Small intestine (tissue), 7 donors: ENCODE data around the gene FGGY. TPM values are rescaled to one million over a fixed set of nuclear protein-coding genes. Genes with fewer than 3 reads are reported as not detected.

Experiments used
- DNase-seq, 2 donors: peaks; one replicate each; pipeline versions ENCODE4 v3.0.0 to v3.0.0-alpha.2; 2013
- FAIRE-seq: peaks from 2 replicates; lab custom pipeline; 2012; peaks lifted over from hg19 to GRCh38; lab: Jason Lieb, UNC
- H3K27ac ChIP-seq, 3 donors: one replicate each; pipeline ENCODE4 v1.5.1; 2013; ENCODE audit warnings: low read length in 2 of 3, mild to moderate bottlenecking in 2 of 3, control low read depth in 1 of 3, inconsistent platforms in 1 of 3, low read depth in 1 of 3, moderate library complexity in 1 of 3
- H3K27me3 ChIP-seq, 3 donors: one replicate each; pipeline ENCODE4 v1.6.1; 2013; ENCODE audit warnings: low read length in 3 of 3, inconsistent platforms in 1 of 3; ENCODE audit not compliant: control insufficient read depth in 3 of 3, insufficient read depth in 3 of 3
- H3K36me3 ChIP-seq, 3 donors: one replicate each; pipeline ENCODE4 v1.6.1; 2013; ENCODE audit warnings: low read length in 3 of 3, inconsistent platforms in 1 of 3, low read depth in 1 of 3, mild to moderate bottlenecking in 1 of 3, moderate library complexity in 1 of 3; ENCODE audit not compliant: control insufficient read depth in 3 of 3, insufficient read depth in 2 of 3
- H3K4me1 ChIP-seq, 3 donors: one replicate each; pipeline ENCODE4 v1.6.1; 2013; ENCODE audit warnings: low read length in 2 of 3, inconsistent platforms in 1 of 3, low read depth in 1 of 3, mild to moderate bottlenecking in 1 of 3, moderate library complexity in 1 of 3; ENCODE audit not compliant: control insufficient read depth in 3 of 3, insufficient read depth in 2 of 3
- H3K4me3 ChIP-seq, 3 donors: one replicate each; pipeline ENCODE4 v1.5.1; 2013; ENCODE audit warnings: low read length in 3 of 3, control low read depth in 1 of 3, inconsistent platforms in 1 of 3, low read depth in 1 of 3, mild to moderate bottlenecking in 1 of 3, moderate library complexity in 1 of 3
- H3K9me3 ChIP-seq, 2 donors: one replicate each; pipeline ENCODE4 v1.6.1; 2013; ENCODE audit warnings: low read depth in 1 of 2, low read length in 1 of 2; ENCODE audit not compliant: control insufficient read depth in 2 of 2, insufficient read depth in 1 of 2
- WGBS, 3 donors: extraction: QIAGEN DNeasy Blood & Tissue Kit; methylation state at CpG; one replicate each; pipeline ENCODE4 v1.1.7; 2013; 5-methylcytosine and 5-hydroxymethylcytosine counted together
- polyA plus RNA-seq, 4 donors: library from polyadenylated mRNA; stranded (reverse) in 3 of 4; unstranded in 1 of 4; fragments of 200-250 nt in 3 of 4; fragments of 120-200 nt in 1 of 4; gene quantifications; one replicate each; pipeline versions ENCODE4 v1.2.1 to v1.2.3, GENCODE V29; 2013
- donor health status: healthy with polysubstance abuse.
- donor health status: control.
- donor health status: control.
- donor health status: Bipolar disorder and iron deficiency.
- donor health status: healthy.

Gene FGGY
- polyA plus RNA-seq, 4 donors, result 12.3 to 28.0 (median 15.0) TPM

DNA sequence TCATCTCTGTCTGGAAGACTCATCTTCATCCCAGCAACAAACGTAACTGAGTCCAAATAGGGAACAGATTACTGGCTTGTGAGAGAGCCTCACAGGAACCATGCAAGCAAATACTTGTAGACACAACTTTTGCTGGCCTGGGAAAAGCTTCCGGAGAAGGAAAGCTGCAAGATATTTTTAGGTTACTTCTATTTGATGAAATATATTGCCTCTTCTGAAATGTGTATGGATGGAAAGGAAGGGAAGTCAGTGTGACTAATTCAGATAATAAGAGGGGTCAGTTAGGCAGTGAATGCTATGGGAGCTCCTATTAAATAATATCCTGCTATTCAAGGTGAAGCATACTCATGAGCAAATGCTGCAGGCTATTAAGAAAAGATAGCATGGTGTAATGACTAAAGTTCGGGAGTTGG, 20.4 kb upstream of the FGGY start:
- FAIRE-seq (no peak), DNase-seq (no peak)
- Histone ChIP-seq H3K27me3 (no peaks in the 10 kb centered on the region), H3K27ac (no peak overlapping the region), H3K9me3 (no peaks in the 10 kb centered on the region), H3K4me3 (no peak overlapping the region), H3K36me3 (no peaks in the 10 kb centered on the region), H3K4me1 (no peaks in the 10 kb centered on the region)
- 78 to 81% (median 80%) methylated on average over 3 of the region's 3 CpGs for WGBS, 3 donors

DNA sequence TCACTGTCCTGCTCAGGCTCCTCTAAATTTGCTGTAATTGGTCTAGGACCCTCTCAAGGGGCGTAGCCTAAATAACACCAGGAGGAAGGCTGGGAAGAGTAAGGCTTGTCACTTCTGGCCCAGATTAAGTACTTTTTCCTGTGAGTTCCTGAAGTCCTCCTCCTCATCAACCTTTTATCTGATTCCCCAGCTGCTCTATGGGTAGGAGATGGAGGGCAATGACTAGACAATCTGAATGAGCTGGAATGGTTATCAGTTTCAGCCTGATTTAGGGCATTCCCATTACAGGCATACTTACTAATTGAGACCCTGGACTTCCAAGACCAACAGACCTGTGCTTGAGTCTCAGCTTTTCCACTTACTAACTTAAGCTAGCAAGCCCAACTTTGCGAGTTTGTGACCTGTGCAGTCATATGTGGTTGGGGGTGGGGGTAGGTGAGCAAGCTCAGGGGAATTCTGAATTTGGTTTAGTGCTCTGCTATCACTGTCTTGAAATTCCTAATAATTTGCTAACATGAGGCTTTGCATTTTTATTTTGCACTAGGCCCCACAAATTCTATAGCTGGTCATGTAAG, 18.0 kb upstream of the FGGY start:
- H3K9me3 ChIP-seq, result no peaks in the 10 kb centered on the region
- DNase-seq (no peak), FAIRE-seq (no peak)
- H3K4me1 ChIP-seq, result no peaks in the 10 kb centered on the region
- H3K27ac ChIP-seq, result no peak overlapping the region
- H3K36me3 ChIP-seq, result no peaks in the 10 kb centered on the region
- 90 to 96% (median 95%) methylated on average over 2 of the region's 2 CpGs for WGBS, 3 donors
- no peaks in the 10 kb centered on the region for H3K27me3 ChIP-seq
- no peak overlapping the region for H3K4me3 ChIP-seq

DNA sequence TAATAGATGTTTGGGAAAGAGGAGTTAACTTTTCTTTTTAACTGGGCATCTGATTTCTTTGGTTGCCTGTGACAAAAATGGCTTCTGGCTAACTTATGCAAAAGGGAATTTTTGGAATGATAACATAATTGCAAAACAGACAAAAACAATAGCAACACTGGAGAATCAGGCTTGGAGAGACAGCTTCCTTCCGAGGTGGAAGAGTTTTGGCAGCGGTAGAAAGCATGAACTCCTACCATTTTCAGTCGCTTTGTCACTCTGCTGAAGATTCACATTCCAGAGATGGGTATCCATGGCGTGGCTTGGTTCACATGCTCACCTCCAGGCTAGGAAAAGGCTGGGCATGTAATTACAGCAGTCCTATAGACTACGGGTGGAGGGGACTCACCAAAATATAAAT, 17.2 kb upstream of the FGGY start:
- Histone ChIP-seq H3K9me3 (no peaks in the 10 kb centered on the region), H3K36me3 (no peaks in the 10 kb centered on the region), H3K4me3 (no peak overlapping the region), H3K27me3 (no peaks in the 10 kb centered on the region), H3K4me1 (no peaks in the 10 kb centered on the region), H3K27ac (no peak overlapping the region)
- WGBS, 3 donors, result 84 to 87% (median 85%) methylated on average over 5 of the region's 5 CpGs
- DNase-seq (no peak), FAIRE-seq (no peak)

DNA sequence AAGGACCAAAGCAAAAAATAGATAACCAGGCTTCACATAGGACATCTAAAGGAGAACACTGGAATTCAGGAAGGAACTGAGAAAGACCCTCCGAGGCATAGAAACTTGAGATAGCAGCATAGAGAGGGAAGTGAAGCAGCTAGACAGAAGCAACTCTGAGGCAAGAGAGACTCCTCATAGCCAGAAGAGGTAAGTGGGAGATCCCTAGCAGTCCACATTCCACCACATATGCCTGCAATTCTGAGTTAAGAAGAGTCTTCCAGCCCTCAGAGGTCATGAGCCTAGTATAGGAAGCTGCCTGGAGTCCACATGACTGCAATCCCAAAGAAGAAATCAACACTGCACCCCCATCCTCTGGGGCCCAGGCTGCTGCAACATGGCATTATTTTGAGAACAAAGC, 13.9 kb upstream of the FGGY start:
- 81 to 96% (median 95%) methylated on average over 1 of the region's 1 CpG for WGBS, 3 donors
- FAIRE-seq, result no peak

DNA sequence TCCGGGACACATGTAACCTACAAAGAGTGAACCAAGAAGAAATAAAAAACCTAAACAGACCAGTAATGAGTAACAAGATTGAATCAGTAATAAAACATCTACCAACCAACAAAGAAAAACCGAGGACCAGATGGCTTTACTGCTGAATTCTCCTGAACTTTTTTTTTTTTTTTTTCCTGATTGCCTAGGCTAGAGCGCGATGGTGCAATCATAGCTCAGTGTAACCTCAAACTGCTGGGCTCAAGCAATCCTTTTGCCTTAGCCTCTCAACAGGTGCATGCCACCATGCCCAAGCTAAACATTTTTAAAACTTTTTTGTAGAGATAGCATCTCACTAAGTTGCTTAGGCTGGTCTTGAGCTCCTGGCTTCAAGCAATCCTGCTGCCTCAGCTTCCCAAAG, 11.2 kb upstream of the FGGY start:
- Histone ChIP-seq H3K4me1 (peaks cover 0 to 12% (median 0%) of the 10 kb centered on the region in 3 donors), H3K27ac (no peak overlapping the region), H3K4me3 (no peak overlapping the region), H3K36me3 (no peaks in the 10 kb centered on the region), H3K27me3 (no peaks in the 10 kb centered on the region), H3K9me3 (no peaks in the 10 kb centered on the region)
- 78 to 82% (median 80%) methylated on average over 4 of the region's 4 CpGs for WGBS, 3 donors
- FAIRE-seq (no peak), DNase-seq (no peak)

More for the DNA sequence above, 13.9 kb upstream of the FGGY start:
- no peak overlapping the region for H3K4me3 ChIP-seq
- no peak for DNase-seq
- H3K9me3 ChIP-seq, result no peaks in the 10 kb centered on the region
- no peaks in the 10 kb centered on the region for H3K4me1 ChIP-seq
- H3K36me3 ChIP-seq, result no peaks in the 10 kb centered on the region
- no peak overlapping the region for H3K27ac ChIP-seq
- no peaks in the 10 kb centered on the region for H3K27me3 ChIP-seq

DNA sequence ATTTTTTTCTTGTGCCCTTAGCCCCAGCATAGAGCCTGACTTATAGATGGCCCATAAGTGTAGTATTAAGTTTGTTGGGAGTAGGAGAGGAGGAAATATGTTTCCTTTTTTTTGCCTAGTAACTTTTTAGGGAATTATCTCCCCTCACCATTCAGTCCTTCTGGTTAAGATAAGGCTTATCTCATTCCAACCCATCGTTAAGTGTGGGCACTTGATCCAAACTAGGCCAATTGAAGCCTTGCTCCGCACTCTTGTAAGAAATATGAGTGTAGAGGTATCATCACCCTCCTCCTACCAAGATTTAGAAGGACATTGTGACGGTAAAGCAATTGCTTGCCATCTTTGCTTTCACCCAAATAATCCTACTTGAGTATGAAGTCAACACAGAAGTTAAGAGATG, 8.8 kb upstream of the FGGY start:
- peaks cover 0 to 22% (median under 1%) of the 10 kb centered on the region in 3 donors for H3K4me1 ChIP-seq
- WGBS, 3 donors, result 70 to 81% (median 76%) methylated on average over 3 of the region's 3 CpGs
- no peak overlapping the region for H3K4me3 ChIP-seq
- H3K27me3 ChIP-seq, result no peaks in the 10 kb centered on the region
- H3K36me3 ChIP-seq, result no peaks in the 10 kb centered on the region
- FAIRE-seq, result no peak
- no peaks in the 10 kb centered on the region for H3K9me3 ChIP-seq
- no peak overlapping the region for H3K27ac ChIP-seq
- no peak for DNase-seq

DNA sequence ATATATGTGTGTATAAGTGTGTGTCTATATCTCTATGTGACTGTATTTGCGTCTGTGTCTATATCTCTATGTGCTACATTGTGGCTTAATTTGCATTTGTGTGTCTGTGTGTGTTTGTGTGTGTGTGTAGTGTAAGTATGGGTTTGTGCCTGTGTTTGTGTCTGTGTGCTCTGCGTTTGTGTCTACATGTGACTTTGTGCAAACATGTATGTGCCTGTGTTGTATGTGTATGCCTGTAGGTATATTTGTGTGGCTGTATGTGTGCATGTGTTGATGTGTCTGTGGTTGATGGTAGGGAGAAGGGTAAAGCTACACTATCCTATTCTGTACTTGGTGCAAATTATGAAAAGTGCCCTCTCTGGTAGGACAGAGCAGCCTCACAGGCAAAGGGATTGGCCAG, 7.3 kb upstream of the FGGY start:
- Histone ChIP-seq H3K4me3 (no peak overlapping the region), H3K27me3 (no peaks in the 10 kb centered on the region), H3K27ac (peak overlapping the region in 1 of 3 donors; percentile 54), H3K9me3 (no peaks in the 10 kb centered on the region), H3K36me3 (no peaks in the 10 kb centered on the region), H3K4me1 (peaks cover 0 to 29% (median 2%) of the 10 kb centered on the region in 3 donors)
- 93 to 100% (median 98%) methylated on average over 2 of the region's 2 CpGs for WGBS, 3 donors
- FAIRE-seq (no peak), DNase-seq (no peak)

DNA sequence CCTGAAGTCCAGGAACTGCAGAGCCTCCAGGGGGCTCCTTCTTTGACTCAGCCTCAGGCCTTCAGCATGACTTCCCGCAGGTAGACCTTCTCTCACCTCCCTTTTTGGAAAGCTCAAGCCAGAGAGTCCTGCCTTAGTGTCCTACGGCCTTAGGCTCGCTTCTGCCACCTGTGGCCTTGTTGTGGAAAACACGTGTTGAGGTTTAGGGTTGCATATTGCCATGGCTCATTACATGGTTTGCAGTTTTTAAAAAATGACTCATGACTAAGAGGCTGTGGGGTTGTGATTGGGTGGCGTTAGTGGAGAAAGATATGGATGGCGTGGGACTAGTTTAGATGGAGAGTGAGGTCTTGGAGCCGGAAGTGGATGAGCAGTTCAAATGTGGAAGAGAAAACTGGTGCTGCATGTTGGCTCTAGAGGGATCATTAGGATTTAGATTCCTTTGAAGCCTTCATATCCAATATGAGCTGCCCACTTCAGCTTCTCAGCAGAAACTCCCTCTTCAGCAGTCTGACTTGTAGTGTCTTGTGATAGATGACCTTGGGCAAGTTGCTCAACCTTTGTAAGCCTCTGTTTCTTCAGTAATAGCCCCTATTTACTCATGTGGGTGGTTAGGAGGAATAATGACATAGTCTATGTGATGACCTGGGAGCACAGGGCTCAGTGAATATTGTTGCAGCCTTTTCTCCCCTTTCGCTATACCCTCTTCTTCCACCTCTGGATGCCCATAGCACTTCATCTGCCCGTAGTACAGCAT, 6.5 kb upstream of the FGGY start:
- 79 to 87% (median 82%) methylated on average over 9 of the region's 9 CpGs for WGBS, 3 donors
- Histone ChIP-seq H3K27me3 (no peaks in the 10 kb centered on the region), H3K9me3 (no peaks in the 10 kb centered on the region), H3K4me1 (peaks cover 0 to 34% (median 2%) of the 10 kb centered on the region in 3 donors), H3K4me3 (no peak overlapping the region), H3K36me3 (no peaks in the 10 kb centered on the region), H3K27ac (peak overlapping the region in 1 of 3 donors; percentile 54)
- no peak for FAIRE-seq
- DNase-seq, result peak; percentile 54 to 80
